Lower leg skin (tissue), 3 donors: ENCODE measurements around the gene CSPG5.

Experiments
- CTCF ChIP-seq, 3 donors: fragments of 450-650 bp; IDR thresholded peaks; one replicate each; pipeline ENCODE4 v1.5.1; 2016; ENCODE audit warnings: antibody characterized with exemption in 3 of 3, mild to moderate bottlenecking in 3 of 3, moderate library complexity in 2 of 3
- POLR2A ChIP-seq, 2 donors: fragments of 450-650 bp; IDR thresholded peaks; one replicate each; pipeline ENCODE4 v1.6.1; 2016 to 2017; ENCODE audit warnings: antibody characterized with exemption in 2 of 2, mild to moderate bottlenecking in 1 of 2, moderate library complexity in 1 of 2

GRCh38 chr3:47527952-47528725 is 50.5 kb downstream of the CSPG5 start:
- TF ChIP-seq CTCF (IDR thresholded peaks at IDR 0.05), result no peak
- no peak for TF ChIP-seq POLR2A (IDR thresholded peaks at IDR 0.05)
